ENCODE results near the gene NOP56.
A peak's percentile ranks its signal among the peaks of the same experiment; 100 is the strongest.

Gene NOP56

GRCh38 chr20:2654831-2655230 is 2.4 kb downstream of the NOP56 start:
- H3K4me3 ChIP-seq (ENCODE audit: low read depth, low read length) = peak overlapping the region; percentile 100; the same call in 1 of the 2 replicates
- TF ChIP-seq, protein P1, sequence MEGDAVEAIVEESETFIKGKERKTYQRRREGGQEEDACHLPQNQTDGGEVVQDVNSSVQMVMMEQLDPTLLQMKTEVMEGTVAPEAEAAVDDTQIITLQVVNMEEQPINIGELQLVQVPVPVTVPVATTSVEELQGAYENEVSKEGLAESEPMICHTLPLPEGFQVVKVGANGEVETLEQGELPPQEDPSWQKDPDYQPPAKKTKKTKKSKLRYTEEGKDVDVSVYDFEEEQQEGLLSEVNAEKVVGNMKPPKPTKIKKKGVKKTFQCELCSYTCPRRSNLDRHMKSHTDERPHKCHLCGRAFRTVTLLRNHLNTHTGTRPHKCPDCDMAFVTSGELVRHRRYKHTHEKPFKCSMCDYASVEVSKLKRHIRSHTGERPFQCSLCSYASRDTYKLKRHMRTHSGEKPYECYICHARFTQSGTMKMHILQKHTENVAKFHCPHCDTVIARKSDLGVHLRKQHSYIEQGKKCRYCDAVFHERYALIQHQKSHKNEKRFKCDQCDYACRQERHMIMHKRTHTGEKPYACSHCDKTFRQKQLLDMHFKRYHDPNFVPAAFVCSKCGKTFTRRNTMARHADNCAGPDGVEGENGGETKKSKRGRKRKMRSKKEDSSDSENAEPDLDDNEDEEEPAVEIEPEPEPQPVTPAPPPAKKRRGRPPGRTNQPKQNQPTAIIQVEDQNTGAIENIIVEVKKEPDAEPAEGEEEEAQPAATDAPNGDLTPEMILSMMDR (IDR thresholded peaks at IDR 0.05; ENCODE audit: insufficient read depth, low read depth, low read length, missing control alignments) = no peak
- DNase-seq (ENCODE audit: low read depth) = no peak

GRCh38 chr20:2655331-2656116 is 3.1 kb downstream of the NOP56 start:
- TF ChIP-seq, protein P1 (IDR thresholded peaks at IDR 0.05; ENCODE audit: insufficient read depth, low read depth, low read length, missing control alignments) = no peak
- no peak for DNase-seq (ENCODE audit: low read depth)
- H3K4me3 ChIP-seq (ENCODE audit: low read depth, low read length) = no peak overlapping the region

DNA sequence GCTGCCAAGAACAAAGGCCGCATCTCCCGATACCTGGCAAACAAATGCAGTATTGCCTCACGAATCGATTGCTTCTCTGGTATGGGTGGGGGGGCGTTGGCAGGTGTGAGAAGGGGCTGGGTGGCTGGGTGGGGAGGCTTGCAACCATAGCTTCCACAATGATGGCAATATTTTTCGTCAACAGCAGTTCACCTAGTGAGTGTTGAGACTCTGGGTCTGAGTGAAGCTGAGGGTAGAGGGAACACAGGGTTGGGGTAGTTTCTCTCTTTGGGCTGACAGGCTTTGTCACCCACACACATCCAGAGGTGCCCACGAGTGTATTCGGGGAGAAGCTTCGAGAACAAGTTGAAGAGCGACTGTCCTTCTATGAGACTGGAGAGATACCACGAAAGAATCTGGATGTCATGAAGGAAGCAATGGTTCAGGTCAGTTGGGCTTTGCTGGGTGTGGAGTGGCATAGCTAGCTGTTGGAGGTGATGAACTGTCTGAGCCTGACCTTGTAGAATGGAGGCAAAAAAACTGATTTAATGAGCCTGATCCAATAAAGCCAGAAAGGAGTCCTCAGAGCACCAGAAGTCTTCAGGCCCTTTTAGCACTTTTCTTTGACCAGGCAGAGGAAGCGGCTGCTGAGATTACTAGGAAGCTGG is 4.2 kb downstream of the NOP56 start:
- TF ChIP-seq, protein P1 (IDR thresholded peaks at IDR 0.05; ENCODE audit: insufficient read depth, low read depth, low read length, missing control alignments) = no peak
- no peak for DNase-seq (ENCODE audit: low read depth)
- H3K4me3 ChIP-seq (ENCODE audit: low read depth, low read length) = no peak overlapping the region

GRCh38 chr20:2657241-2657640 is 4.8 kb downstream of the NOP56 start:
- TF ChIP-seq, protein P1 (IDR thresholded peaks at IDR 0.05; ENCODE audit: insufficient read depth, low read depth, low read length, missing control alignments) = no peak
- no peak overlapping the region for H3K4me3 ChIP-seq (ENCODE audit: low read depth, low read length)
- DNase-seq (ENCODE audit: low read depth) = no peak

- TF ChIP-seq, protein P1 (IDR thresholded peaks at IDR 0.05; ENCODE audit: insufficient read depth, low read depth, low read length, missing control alignments) = no peak
- no peak for DNase-seq (ENCODE audit: low read depth)
- H3K4me3 ChIP-seq (ENCODE audit: low read depth, low read length) = no peak overlapping the region
Measured at GRCh38 chr20:2657674-2658073, 5.2 kb downstream of the NOP56 start.

DNA sequence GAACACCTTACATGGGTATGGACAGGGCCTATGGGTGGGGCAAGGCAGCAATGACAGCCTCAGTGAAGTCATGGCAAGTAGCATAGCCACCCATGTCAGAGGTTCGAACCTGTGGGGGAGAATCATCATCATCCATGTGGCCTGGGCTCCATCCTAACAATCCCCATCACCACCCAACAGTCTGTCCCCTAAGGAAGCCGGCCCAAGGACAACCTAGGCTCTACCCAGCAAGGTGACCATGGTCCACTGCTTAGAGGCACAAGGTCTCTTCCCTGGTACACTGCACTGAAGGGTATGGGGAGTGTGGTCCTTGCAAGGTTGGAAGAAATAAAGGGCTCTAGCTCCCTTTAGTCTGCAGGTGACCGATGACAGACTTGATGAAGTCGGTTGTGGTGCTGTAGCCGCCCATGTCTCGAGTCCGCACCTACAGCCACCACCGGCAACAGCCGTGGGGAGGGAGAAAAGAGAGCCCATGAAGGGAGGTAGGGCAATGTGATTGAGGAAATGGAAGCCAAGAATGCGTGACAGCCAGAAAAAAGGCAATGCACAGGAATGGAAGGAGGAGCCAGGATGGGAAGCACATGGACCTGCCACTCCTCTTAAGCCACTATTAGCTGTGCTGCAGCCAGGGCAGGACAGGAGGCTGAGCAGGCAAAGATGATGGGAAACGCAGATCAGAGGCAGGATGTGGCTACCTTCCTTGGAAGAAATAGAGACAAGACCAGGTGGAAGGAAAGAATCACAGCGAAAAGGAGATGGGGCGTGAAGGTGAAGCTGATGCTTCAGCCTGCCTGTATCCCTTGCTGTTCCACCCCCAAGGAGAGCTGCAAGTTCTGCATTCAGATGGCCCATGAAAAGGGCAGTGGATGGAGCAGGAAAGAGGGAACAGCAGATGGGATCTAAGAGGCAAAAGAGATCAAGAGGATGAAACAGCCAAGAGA is 6.3 kb downstream of the NOP56 start:
- peak; percentile 51 for DNase-seq (ENCODE audit: low read depth)
- TF ChIP-seq, protein P1 (IDR thresholded peaks at IDR 0.05; ENCODE audit: insufficient read depth, low read depth, low read length, missing control alignments) = no peak
- H3K4me3 ChIP-seq (ENCODE audit: low read depth, low read length) = no peak overlapping the region

Data from GM12865 (cell line).